HG02642 (cell line): ENCODE measurements around the gene PDE10A.

Experiments used
- ATAC-seq: cut with Tn5 transposase; IDR thresholded peaks from one replicate; pipeline ENCODE4 v1.9.1; 2021; ENCODE audit warnings: mild to moderate bottlenecking; ENCODE audit not compliant: unreplicated experiment, poor library complexity

Gene PDE10A

GRCh38 chr6:165308926-165309731 lies 353.9 kb downstream of the PDE10A start, which contains the start of gene C6orf118:
Gene C6orf118, minus strand, starts transcription at chr6:165309605. Its CDS starts 19 bp downstream, at chr6:165309586.
- no peak for ATAC-seq

DNA sequence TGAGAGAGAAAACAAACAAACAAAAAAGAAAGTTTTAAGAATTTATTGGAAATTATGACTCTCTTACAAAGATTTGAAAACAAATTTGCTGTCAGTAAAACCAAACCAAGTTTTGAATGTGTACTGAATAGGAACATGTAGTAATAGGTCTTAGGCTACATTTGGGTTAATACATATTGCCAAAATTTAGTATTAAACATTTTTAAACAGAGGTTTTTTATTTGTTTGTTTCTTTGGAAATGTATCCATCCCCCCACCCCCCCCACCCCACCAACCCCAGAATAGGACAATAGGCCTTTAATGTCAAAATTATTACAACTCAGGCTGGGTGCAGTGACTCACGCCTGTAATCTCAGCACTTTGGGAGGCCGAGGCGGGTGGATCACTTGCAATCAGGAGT lies 356.1 kb downstream of the PDE10A start:
- no peak for ATAC-seq

DNA sequence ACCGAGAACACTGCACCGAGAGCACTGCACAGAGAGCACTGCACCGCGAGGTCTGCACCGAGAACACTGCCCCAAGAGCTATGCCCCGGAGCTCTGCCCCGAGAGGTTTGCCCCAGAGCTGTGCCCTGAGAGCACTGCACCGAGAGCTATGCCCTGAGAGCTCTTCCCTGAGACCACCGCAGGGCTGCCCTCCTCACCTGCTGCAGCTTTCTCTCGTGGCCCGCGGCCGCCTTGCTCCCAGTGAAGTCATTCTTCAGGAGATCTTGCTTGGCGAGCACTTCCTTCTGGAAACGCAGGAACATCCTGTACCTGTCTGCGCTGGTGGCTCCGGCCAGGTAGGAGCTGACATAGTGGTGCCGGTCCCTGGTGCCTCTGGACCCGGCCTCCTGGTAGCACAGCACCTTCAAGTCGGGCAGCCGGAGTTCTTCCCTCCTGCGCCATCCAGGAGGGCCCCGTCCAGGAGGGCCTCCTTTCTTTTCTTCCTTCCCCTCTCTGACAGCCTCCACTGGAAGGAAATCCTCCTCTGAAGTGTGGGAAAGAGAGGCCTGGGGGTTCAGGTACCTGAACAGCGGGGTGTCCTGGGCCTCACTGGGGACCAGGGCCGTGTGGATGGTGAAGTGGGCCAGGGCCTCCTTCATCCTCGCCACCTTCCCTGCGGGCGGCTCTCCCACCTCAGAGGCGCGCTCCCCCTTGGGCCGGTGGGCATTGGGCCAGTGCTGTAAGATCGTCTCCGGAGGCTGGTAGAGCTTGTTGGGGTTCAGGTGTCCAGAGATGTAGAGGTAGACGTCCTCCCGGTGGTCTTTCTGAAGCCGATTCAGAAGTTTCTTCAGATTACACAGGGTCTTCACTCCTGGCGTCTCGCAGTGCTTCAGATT lies 361.4 kb downstream of the PDE10A start:
- ATAC-seq, result no peak

GRCh38 chr6:165300422-165300936 lies 362.6 kb downstream of the PDE10A start:
- no peak for ATAC-seq

DNA sequence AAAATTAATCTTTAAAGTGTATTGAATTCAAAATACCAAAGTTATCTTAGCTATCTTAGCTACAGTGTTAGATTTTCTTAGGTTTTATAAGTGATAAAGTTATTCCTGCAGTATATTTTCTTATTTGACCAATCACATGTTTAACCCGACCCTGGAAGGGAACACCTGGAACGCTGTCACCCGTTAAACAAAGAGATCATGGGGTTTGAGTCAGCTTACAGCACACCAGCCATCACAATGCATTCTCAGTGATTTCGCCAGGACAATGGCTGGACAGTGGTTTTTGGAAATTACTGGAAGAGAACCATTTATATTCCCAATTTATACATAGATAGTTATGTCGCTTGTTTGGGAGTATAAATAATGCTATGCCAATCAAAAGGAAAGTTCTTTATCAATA lies 364.2 kb downstream of the PDE10A start:
- ATAC-seq, result no peak

GRCh38 chr6:165298402-165298801 lies 364.6 kb downstream of the PDE10A start:
- no peak for ATAC-seq

- no peak for ATAC-seq
These were observed 370.4 kb downstream of the PDE10A start for GRCh38 chr6:165292657-165293056.
